Measurements from ENCODE around the gene NRL. TPM values are rescaled to one million over a fixed set of nuclear protein-coding genes. Genes with fewer than 3 reads are reported as not detected.

NRL gene
- polyA plus RNA-seq, 3 donors, result 1.1 to 1.5 (median 1.3) TPM

GRCh38 chr14:24116128-24116814, 1.5 kb upstream of the NRL start:
- Histone ChIP-seq H3K9ac (ENCODE audit: insufficient read depth, low read length, poor library complexity, severe bottlenecking) (no peak overlapping the region), H3K27me3 (ENCODE audit: control insufficient read depth in 2 of 2, insufficient read depth in 2 of 2, low read length in 2 of 2) (no peaks in the 10 kb centered on the region), H3K4me2 (replicated peaks; ENCODE audit: extremely low read depth, low read length, poor library complexity, severe bottlenecking) (peak overlapping the region; percentile 94), H3K4me3 (replicated peaks in 1 of 3; ENCODE audit: low read depth in 2 of 3, low read length in 3 of 3) (peak overlapping the region in 1 of 3 experiments; percentile 87), H3K27ac (ENCODE audit: low read depth in 1 of 2, low read length in 2 of 2) (peak overlapping the region in 1 of 2 donors; percentile 99), H3K4me1 (ENCODE audit: control insufficient read depth in 1 of 2, insufficient read depth in 2 of 2, low read length in 2 of 2) (peaks cover 19 to 27% of the 10 kb centered on the region in 2 donors), H3K9me3 (replicated peaks in 1 of 2; ENCODE audit: control insufficient read depth in 1 of 2, insufficient read depth in 1 of 2, low read length in 2 of 2) (no peaks in the 10 kb centered on the region), H2AFZ (ENCODE audit: insufficient read depth, low read depth, low read length, poor library complexity, severe bottlenecking) (no peak overlapping the region), H3K79me2 (ENCODE audit: insufficient read depth, low read length) (peaks cover 24% of the 10 kb centered on the region), H4K20me1 (ENCODE audit: insufficient read depth, low read length) (no peaks in the 10 kb centered on the region), H3K36me3 (replicated peaks in 1 of 2; ENCODE audit: control insufficient read depth in 1 of 2, insufficient read depth in 2 of 2, low read length in 2 of 2) (peaks cover 43 to 51% of the 10 kb centered on the region in 2 donors)
- H3K27me3 Mint-ChIP-seq (ENCODE audit: low read depth in 3 of 3), result peaks cover 0 to 6% (median 2%) of the 10 kb centered on the region in 3 donors
- H3K4me3 Mint-ChIP-seq, result peak overlapping the region; percentile 89 to 94
- intact Hi-C loops (cut with micrococcal nuclease), result loop anchor here in 1 of 2 donors (10.0 kb wide), 2 partner anchors 179 to 1191 kb away; partner anchors contain the start of genes DHRS1, NOP9 and PRMT5
- H3K36me3 Mint-ChIP-seq, result peaks cover 41 to 54% of the 10 kb centered on the region in 2 donors
- WGBS (ENCODE audit: insufficient coverage), result no CpG with 5 or more reads among the region's 6 CpGs
- no peak for DNase-seq
- H3K27ac Mint-ChIP-seq, result peak overlapping the region in 5 of 7 donors; percentile 77 to 99 (median 99)
- H3K4me1 Mint-ChIP-seq, result peaks cover 18% of the 10 kb centered on the region
- H3K9me3 Mint-ChIP-seq, result peaks cover 0 to 2% (median 0%) of the 10 kb centered on the region in 7 donors
- TF ChIP-seq, protein P1, sequence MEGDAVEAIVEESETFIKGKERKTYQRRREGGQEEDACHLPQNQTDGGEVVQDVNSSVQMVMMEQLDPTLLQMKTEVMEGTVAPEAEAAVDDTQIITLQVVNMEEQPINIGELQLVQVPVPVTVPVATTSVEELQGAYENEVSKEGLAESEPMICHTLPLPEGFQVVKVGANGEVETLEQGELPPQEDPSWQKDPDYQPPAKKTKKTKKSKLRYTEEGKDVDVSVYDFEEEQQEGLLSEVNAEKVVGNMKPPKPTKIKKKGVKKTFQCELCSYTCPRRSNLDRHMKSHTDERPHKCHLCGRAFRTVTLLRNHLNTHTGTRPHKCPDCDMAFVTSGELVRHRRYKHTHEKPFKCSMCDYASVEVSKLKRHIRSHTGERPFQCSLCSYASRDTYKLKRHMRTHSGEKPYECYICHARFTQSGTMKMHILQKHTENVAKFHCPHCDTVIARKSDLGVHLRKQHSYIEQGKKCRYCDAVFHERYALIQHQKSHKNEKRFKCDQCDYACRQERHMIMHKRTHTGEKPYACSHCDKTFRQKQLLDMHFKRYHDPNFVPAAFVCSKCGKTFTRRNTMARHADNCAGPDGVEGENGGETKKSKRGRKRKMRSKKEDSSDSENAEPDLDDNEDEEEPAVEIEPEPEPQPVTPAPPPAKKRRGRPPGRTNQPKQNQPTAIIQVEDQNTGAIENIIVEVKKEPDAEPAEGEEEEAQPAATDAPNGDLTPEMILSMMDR (IDR thresholded peaks at IDR 0.05), result no peak

GRCh38 chr14:24115422-24116127, 826 bp upstream of the NRL start:
- TF ChIP-seq, protein P1 (IDR thresholded peaks at IDR 0.05), result no peak
- no peaks in the 10 kb centered on the region for H4K20me1 ChIP-seq (ENCODE audit: insufficient read depth, low read length)
- peaks cover 19 to 27% of the 10 kb centered on the region in 2 donors for H3K4me1 ChIP-seq (ENCODE audit: control insufficient read depth in 1 of 2, insufficient read depth in 2 of 2, low read length in 2 of 2)
- WGBS (ENCODE audit: insufficient coverage), result 3% methylated on average over 4 of the region's 14 CpGs
- intact Hi-C loops (cut with micrococcal nuclease), result loop anchor here in 1 of 2 donors (10.0 kb wide), 2 partner anchors 179 to 1191 kb away; partner anchors contain the start of genes DHRS1, NOP9 and PRMT5
- H3K79me2 ChIP-seq (ENCODE audit: insufficient read depth, low read length), result peaks cover 24% of the 10 kb centered on the region
- no peaks in the 10 kb centered on the region for H3K9me3 ChIP-seq (replicated peaks in 1 of 2; ENCODE audit: control insufficient read depth in 1 of 2, insufficient read depth in 1 of 2, low read length in 2 of 2)
- H3K36me3 ChIP-seq (replicated peaks in 1 of 2; ENCODE audit: control insufficient read depth in 1 of 2, insufficient read depth in 2 of 2, low read length in 2 of 2), result peaks cover 36 to 44% of the 10 kb centered on the region in 2 donors
- H3K4me2 ChIP-seq (replicated peaks; ENCODE audit: extremely low read depth, low read length, poor library complexity, severe bottlenecking), result peak overlapping the region; percentile 94
- no peak for DNase-seq
- Mint-ChIP-seq H3K4me1 (peaks cover 18% of the 10 kb centered on the region), H3K36me3 (peaks cover 35 to 47% of the 10 kb centered on the region in 2 donors), H3K4me3 (peak overlapping the region; percentile 89 to 94), H3K27me3 (ENCODE audit: low read depth in 3 of 3) (peaks cover 0 to 6% (median 2%) of the 10 kb centered on the region in 3 donors), H3K27ac (peak overlapping the region; percentile 98 to 99 (median 99)), H3K9me3 (peaks cover 0 to 2% (median 0%) of the 10 kb centered on the region in 7 donors)
- H3K4me3 ChIP-seq (replicated peaks in 1 of 3; ENCODE audit: low read depth in 2 of 3, low read length in 3 of 3), result peak overlapping the region; percentile 87 to 90 (median 89)
- peak overlapping the region; percentile 93 for H3K9ac ChIP-seq (ENCODE audit: insufficient read depth, low read length, poor library complexity, severe bottlenecking)
- H3K27me3 ChIP-seq (ENCODE audit: control insufficient read depth in 2 of 2, insufficient read depth in 2 of 2, low read length in 2 of 2), result no peaks in the 10 kb centered on the region
- peak overlapping the region; percentile 99 to 100 for H3K27ac ChIP-seq (ENCODE audit: low read depth in 1 of 2, low read length in 2 of 2)
- peak overlapping the region; percentile 86 for H2AFZ ChIP-seq (ENCODE audit: insufficient read depth, low read depth, low read length, poor library complexity, severe bottlenecking)

Measured in CD14-positive monocyte (primary cell).